ENCODE results near the gene USP47. TPM values are rescaled to one million over a fixed set of nuclear protein-coding genes. Genes with fewer than 3 reads are reported as not detected.

The USP47 gene
- total RNA-seq, 4 donors from 2014 or later = 50.3 to 83.0 (median 69.6) TPM

- WGBS, 2 donors = 95 to 96% methylated on average over 2 of the region's 2 CpGs
- TF ChIP-seq CTCF (IDR thresholded peaks at IDR 0.05) (no peak), POLR2A (IDR thresholded peaks at IDR 0.05) (no peak)
- H3K4me3 ChIP-seq (ENCODE audit: low read depth, poor library complexity, severe bottlenecking) = no peak overlapping the region
- peak in 1 of 2 donors; percentile 63 for DNase-seq (ENCODE audit: low spot score in 2 of 2)
- intact Hi-C loops (cut with DNase I; ENCODE audit: low total_unique reads) = no loop called here
Observed at GRCh38 chr11:11970556-11970955, 128.8 kb downstream of the USP47 start.

GRCh38 chr11:11971906-11972547, 130.3 kb downstream of the USP47 start:
- no peak overlapping the region for H3K4me3 ChIP-seq (ENCODE audit: low read depth, poor library complexity, severe bottlenecking)
- DNase-seq (ENCODE audit: low spot score in 2 of 2) = peak in 1 of 2 donors; percentile 72
- WGBS, 2 donors = 96% methylated on average over 4 to 5 of the region's 5 CpGs
- no peak for TF ChIP-seq POLR2A (IDR thresholded peaks at IDR 0.05)
- no peak for TF ChIP-seq CTCF (IDR thresholded peaks at IDR 0.05)
- intact Hi-C loops (cut with DNase I; ENCODE audit: low total_unique reads) = no loop called here

GRCh38 chr11:11972730-11973341, 131.1 kb downstream of the USP47 start:
- intact Hi-C loops (cut with DNase I; ENCODE audit: low total_unique reads) = no loop called here
- DNase-seq (ENCODE audit: low spot score in 2 of 2) = peak in 1 of 2 donors; percentile 61
- no peak for TF ChIP-seq POLR2A (IDR thresholded peaks at IDR 0.05)
- WGBS, 2 donors = 86 to 92% methylated on average over 3 of the region's 3 CpGs
- H3K4me3 ChIP-seq (ENCODE audit: low read depth, poor library complexity, severe bottlenecking) = no peak overlapping the region

- intact Hi-C loops (cut with DNase I; ENCODE audit: low total_unique reads) = no loop called here
- DNase-seq (ENCODE audit: low spot score in 2 of 2) = peak; percentile 53 to 91
- 34 to 50% methylated on average over 8 of the region's 8 CpGs for WGBS, 2 donors
- TF ChIP-seq CTCF (IDR thresholded peaks at IDR 0.05) (no peak), POLR2A (IDR thresholded peaks at IDR 0.05) (no peak)
- no peak overlapping the region for H3K4me3 ChIP-seq (ENCODE audit: low read depth, poor library complexity, severe bottlenecking)
Observed at GRCh38 chr11:11973361-11973800, 131.6 kb downstream of the USP47 start.

GRCh38 chr11:11973866-11974265, 132.1 kb downstream of the USP47 start:
- WGBS, 2 donors = 62 to 68% methylated on average over 4 of the region's 4 CpGs
- no peak for DNase-seq (ENCODE audit: low spot score in 2 of 2)
- no peak overlapping the region for H3K4me3 ChIP-seq (ENCODE audit: low read depth, poor library complexity, severe bottlenecking)
- TF ChIP-seq POLR2A (IDR thresholded peaks at IDR 0.05) (no peak), CTCF (IDR thresholded peaks at IDR 0.05) (no peak)
- intact Hi-C loops (cut with DNase I; ENCODE audit: low total_unique reads) = no loop called here

- no peak overlapping the region for H3K4me3 ChIP-seq (ENCODE audit: low read depth, poor library complexity, severe bottlenecking)
- peak in 1 of 2 donors; percentile 72 for DNase-seq (ENCODE audit: low spot score in 2 of 2)
- 66 to 69% methylated on average over 11 of the region's 11 CpGs for WGBS, 2 donors
- no peak for TF ChIP-seq CTCF (IDR thresholded peaks at IDR 0.05)
- TF ChIP-seq POLR2A (IDR thresholded peaks at IDR 0.05) = no peak
- intact Hi-C loops (cut with DNase I; ENCODE audit: low total_unique reads) = no loop called here
Observed at GRCh38 chr11:11975201-11976092, 133.7 kb downstream of the USP47 start.

Data from lower leg skin (tissue), 4 donors.